Astrocyte (in vitro differentiated cells and primary cell): ENCODE measurements around the gene IFI30.
A peak's percentile ranks its signal among the peaks of the same experiment; 100 is the strongest.

ENCODE experiments used
- CTCF ChIP-seq: IDR thresholded peaks from 2 replicates; pipeline ENCODE4 v1.5.1; 2011; ENCODE audit warnings: low read depth, mild to moderate bottlenecking, inconsistent platforms, low read length, moderate library complexity; ENCODE audit not compliant: insufficient read depth
- EZH2 ChIP-seq: IDR thresholded peaks from 2 replicates; pipeline ENCODE4 v1.6.1; 2012; ENCODE audit warnings: mild to moderate bottlenecking, low read length, inconsistent platforms; ENCODE audit not compliant: insufficient read depth

- TF ChIP-seq CTCF (peak; percentile 11), EZH2 (no peak)
Observed at GRCh38 chr19:18202778-18203407, 29.3 kb downstream of the IFI30 start.
